Mucosa of rectum (tissue), 2 donors: ENCODE results near the gene ANK2.

Experiments used
- H3K27ac ChIP-seq, 2 donors: one replicate each; pipeline ENCODE4 v1.7.0; 2013; ENCODE audit warnings: inconsistent platforms in 2 of 2, low read depth in 2 of 2, low read length in 2 of 2
- H3K27me3 ChIP-seq, 2 donors: one replicate each; pipeline ENCODE4 v1.7.0; 2013; ENCODE audit warnings: low read length in 2 of 2; ENCODE audit not compliant: control insufficient read depth in 2 of 2, insufficient read depth in 2 of 2
- H3K36me3 ChIP-seq, 2 donors: one replicate each; pipeline ENCODE4 v1.7.0; 2013; ENCODE audit warnings: low read length in 2 of 2; ENCODE audit not compliant: control insufficient read depth in 2 of 2, insufficient read depth in 2 of 2
- H3K4me1 ChIP-seq, 2 donors: one replicate each; pipeline ENCODE4 v1.7.0; 2013; ENCODE audit warnings: low read length in 2 of 2, mild to moderate bottlenecking in 1 of 2; ENCODE audit not compliant: control insufficient read depth in 2 of 2, insufficient read depth in 2 of 2
- H3K4me3 ChIP-seq, 2 donors: one replicate each; pipeline ENCODE4 v1.7.0; 2013; ENCODE audit warnings: low read length in 2 of 2
- H3K9ac ChIP-seq, 2 donors: one replicate each; pipeline ENCODE4 v1.7.0; 2013; ENCODE audit warnings: low read length in 2 of 2, low read depth in 1 of 2, mild to moderate bottlenecking in 1 of 2
- H3K9me3 ChIP-seq, 2 donors: one replicate each; pipeline ENCODE4 v1.7.0; 2013; ENCODE audit warnings: low read length in 2 of 2; ENCODE audit not compliant: control insufficient read depth in 2 of 2
- donor health status: healthy.
- donor health status: Normal muscosa, but diverticular disease.

ANK2 gene

GRCh38 chr4:113141901-113142346, 92.5 kb downstream of the ANK2 start:
- Histone ChIP-seq H3K36me3 (no peaks in the 10 kb centered on the region), H3K4me3 (no peak overlapping the region), H3K4me1 (no peaks in the 10 kb centered on the region), H3K9ac (no peak overlapping the region), H3K9me3 (no peaks in the 10 kb centered on the region), H3K27me3 (no peaks in the 10 kb centered on the region), H3K27ac (no peak overlapping the region)

GRCh38 chr4:113142351-113142750, 92.9 kb downstream of the ANK2 start:
- Histone ChIP-seq H3K27me3 (no peaks in the 10 kb centered on the region), H3K36me3 (no peaks in the 10 kb centered on the region), H3K9ac (no peak overlapping the region), H3K4me1 (peaks cover 0 to 3% of the 10 kb centered on the region in 2 donors), H3K27ac (no peak overlapping the region), H3K9me3 (no peaks in the 10 kb centered on the region), H3K4me3 (no peak overlapping the region)

GRCh38 chr4:113144091-113144490, 94.6 kb downstream of the ANK2 start:
- no peaks in the 10 kb centered on the region for H3K27me3 ChIP-seq
- H3K9ac ChIP-seq, result no peak overlapping the region
- peaks cover 0 to 4% of the 10 kb centered on the region in 2 donors for H3K4me1 ChIP-seq
- H3K27ac ChIP-seq, result no peak overlapping the region
- H3K36me3 ChIP-seq, result no peaks in the 10 kb centered on the region
- H3K9me3 ChIP-seq, result no peaks in the 10 kb centered on the region
- no peak overlapping the region for H3K4me3 ChIP-seq

GRCh38 chr4:113145147-113145518, 95.7 kb downstream of the ANK2 start:
- H3K9ac ChIP-seq, result no peak overlapping the region
- no peak overlapping the region for H3K4me3 ChIP-seq
- H3K27ac ChIP-seq, result no peak overlapping the region
- H3K9me3 ChIP-seq, result no peaks in the 10 kb centered on the region
- H3K36me3 ChIP-seq, result no peaks in the 10 kb centered on the region
- H3K27me3 ChIP-seq, result no peaks in the 10 kb centered on the region
- H3K4me1 ChIP-seq, result peaks cover 0 to 4% of the 10 kb centered on the region in 2 donors

- Histone ChIP-seq H3K27me3 (no peaks in the 10 kb centered on the region), H3K4me1 (peaks cover 0 to 4% of the 10 kb centered on the region in 2 donors), H3K27ac (no peak overlapping the region), H3K9me3 (no peaks in the 10 kb centered on the region), H3K4me3 (no peak overlapping the region), H3K9ac (no peak overlapping the region), H3K36me3 (no peaks in the 10 kb centered on the region)
These were observed 96.3 kb downstream of the ANK2 start for GRCh38 chr4:113145519-113146291.

- Histone ChIP-seq H3K36me3 (no peaks in the 10 kb centered on the region), H3K4me3 (peak overlapping the region; percentile 47 to 70), H3K9me3 (no peaks in the 10 kb centered on the region), H3K27me3 (no peaks in the 10 kb centered on the region), H3K9ac (peak overlapping the region; percentile 13 to 24), H3K27ac (peak overlapping the region in 1 of 2 donors; percentile 19), H3K4me1 (peaks cover 0 to 4% of the 10 kb centered on the region in 2 donors)
These were observed 97.5 kb downstream of the ANK2 start for GRCh38 chr4:113146876-113147358.

- H3K27ac ChIP-seq, result no peak overlapping the region
- H3K9ac ChIP-seq, result no peak overlapping the region
- peak overlapping the region in 1 of 2 donors; percentile 70 for H3K4me3 ChIP-seq
These were observed 98.2 kb downstream of the ANK2 start for GRCh38 chr4:113147498-113148111.

GRCh38 chr4:113148925-113149324, 99.5 kb downstream of the ANK2 start:
- Histone ChIP-seq H3K27me3 (no peaks in the 10 kb centered on the region), H3K4me3 (no peak overlapping the region), H3K9ac (no peak overlapping the region), H3K9me3 (no peaks in the 10 kb centered on the region), H3K4me1 (peaks cover 0 to 4% of the 10 kb centered on the region in 2 donors), H3K27ac (no peak overlapping the region), H3K36me3 (no peaks in the 10 kb centered on the region)

More at GRCh38 chr4:113147498-113148111, 98.2 kb downstream of the ANK2 start:
- H3K9me3 ChIP-seq, result no peaks in the 10 kb centered on the region
- H3K27me3 ChIP-seq, result no peaks in the 10 kb centered on the region
- H3K36me3 ChIP-seq, result no peaks in the 10 kb centered on the region
- peaks cover 0 to 4% of the 10 kb centered on the region in 2 donors for H3K4me1 ChIP-seq

- Histone ChIP-seq H3K9ac (no peak overlapping the region), H3K27me3 (no peaks in the 10 kb centered on the region), H3K9me3 (no peaks in the 10 kb centered on the region), H3K4me3 (no peak overlapping the region), H3K36me3 (no peaks in the 10 kb centered on the region), H3K27ac (no peak overlapping the region), H3K4me1 (no peaks in the 10 kb centered on the region)
These were observed 104.2 kb downstream of the ANK2 start for GRCh38 chr4:113153529-113154101.

- H3K9ac ChIP-seq, result no peak overlapping the region
These were observed 104.8 kb downstream of the ANK2 start for GRCh38 chr4:113154281-113154680.

More at GRCh38 chr4:113154281-113154680, 104.8 kb downstream of the ANK2 start:
- Histone ChIP-seq H3K4me3 (no peak overlapping the region), H3K27me3 (no peaks in the 10 kb centered on the region), H3K27ac (no peak overlapping the region), H3K9me3 (no peaks in the 10 kb centered on the region), H3K36me3 (no peaks in the 10 kb centered on the region), H3K4me1 (no peaks in the 10 kb centered on the region)
